GM12875 (cell line): ENCODE data around the gene KRTAP4-3.

ENCODE experiments used
- H3K4me3 ChIP-seq: one replicate; pipeline ENCODE4 v1.5.1; 2011; ENCODE audit warnings: low read depth, low read length, control low read depth
- TF ChIP-seq, protein P1 (sequence below): IDR thresholded peaks from 2 replicates; pipeline ENCODE4 v1.5.1; 2011; ENCODE audit warnings: low read depth, mild to moderate bottlenecking, control low read depth, inconsistent platforms, low read length, moderate library complexity, borderline replicate concordance; ENCODE audit not compliant: insufficient read depth

Gene KRTAP4-3

DNA sequence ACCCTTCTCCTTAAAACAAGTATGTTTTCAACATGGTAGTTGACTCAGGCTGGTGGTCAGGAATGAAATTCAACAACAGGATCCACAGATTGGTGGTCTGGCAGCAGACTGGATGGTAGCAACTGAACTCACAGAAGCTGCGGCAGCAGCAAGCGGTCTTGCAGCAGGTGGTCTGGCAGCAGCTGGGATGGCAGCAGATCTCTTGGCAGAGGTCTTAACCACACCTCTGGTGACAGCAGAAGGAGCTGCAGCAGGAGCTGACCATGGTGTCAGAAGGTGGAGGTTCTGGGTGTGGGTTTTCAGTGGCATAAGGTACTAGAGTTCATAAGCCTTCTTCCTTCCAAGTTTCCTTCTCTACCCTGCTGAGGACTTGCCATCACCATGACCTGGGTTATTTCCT, 18.9 kb upstream of the KRTAP4-3 start:
- TF ChIP-seq, protein P1, sequence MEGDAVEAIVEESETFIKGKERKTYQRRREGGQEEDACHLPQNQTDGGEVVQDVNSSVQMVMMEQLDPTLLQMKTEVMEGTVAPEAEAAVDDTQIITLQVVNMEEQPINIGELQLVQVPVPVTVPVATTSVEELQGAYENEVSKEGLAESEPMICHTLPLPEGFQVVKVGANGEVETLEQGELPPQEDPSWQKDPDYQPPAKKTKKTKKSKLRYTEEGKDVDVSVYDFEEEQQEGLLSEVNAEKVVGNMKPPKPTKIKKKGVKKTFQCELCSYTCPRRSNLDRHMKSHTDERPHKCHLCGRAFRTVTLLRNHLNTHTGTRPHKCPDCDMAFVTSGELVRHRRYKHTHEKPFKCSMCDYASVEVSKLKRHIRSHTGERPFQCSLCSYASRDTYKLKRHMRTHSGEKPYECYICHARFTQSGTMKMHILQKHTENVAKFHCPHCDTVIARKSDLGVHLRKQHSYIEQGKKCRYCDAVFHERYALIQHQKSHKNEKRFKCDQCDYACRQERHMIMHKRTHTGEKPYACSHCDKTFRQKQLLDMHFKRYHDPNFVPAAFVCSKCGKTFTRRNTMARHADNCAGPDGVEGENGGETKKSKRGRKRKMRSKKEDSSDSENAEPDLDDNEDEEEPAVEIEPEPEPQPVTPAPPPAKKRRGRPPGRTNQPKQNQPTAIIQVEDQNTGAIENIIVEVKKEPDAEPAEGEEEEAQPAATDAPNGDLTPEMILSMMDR: no peak
- H3K4me3 ChIP-seq: no peak overlapping the region

DNA sequence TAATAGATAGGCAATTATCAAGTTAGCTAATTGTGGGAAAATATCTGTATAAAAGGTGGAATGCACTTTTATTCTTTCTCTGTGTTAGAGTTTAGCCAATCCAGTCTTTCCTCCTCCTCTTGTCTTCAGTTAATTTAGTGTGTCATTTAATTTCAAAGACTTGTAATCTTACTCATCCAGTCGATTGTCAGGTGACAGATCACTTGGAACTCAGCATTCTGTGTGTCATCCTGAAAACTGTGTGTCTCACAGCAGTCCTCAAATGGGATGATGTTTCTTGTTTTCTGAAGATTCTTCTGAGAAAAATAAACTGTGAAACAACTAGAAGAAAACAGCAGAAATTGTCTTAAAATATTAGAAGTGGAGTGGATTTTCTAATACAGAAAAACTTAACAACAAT, 17.0 kb upstream of the KRTAP4-3 start:
- H3K4me3 ChIP-seq: no peak overlapping the region
- TF ChIP-seq, protein P1: no peak

DNA sequence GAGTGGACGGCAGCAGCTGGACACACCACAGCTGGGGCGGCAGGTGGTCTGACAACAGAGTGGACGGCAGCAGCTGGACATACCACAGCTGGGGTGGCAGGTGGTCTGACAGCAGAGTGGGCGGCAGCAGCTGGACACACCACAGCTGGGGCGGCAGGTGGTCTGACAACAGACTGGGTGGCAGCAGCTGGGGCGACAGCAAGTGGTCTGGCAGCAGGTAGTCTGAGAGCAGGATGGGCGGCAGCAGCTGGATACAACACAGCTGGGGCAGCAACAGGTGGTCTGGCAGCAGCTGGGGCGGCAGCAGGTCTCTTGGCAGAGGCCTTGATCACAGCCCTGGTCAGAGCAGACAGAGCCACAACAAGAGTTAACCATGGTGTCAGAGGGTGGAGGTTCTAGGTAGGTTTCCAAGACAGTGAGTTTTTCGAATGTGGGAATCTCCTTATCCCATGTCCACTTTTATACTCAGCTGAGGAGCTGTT, 16.5 kb upstream of the KRTAP4-3 start, which contains the start of gene KRTAP4-1:
TSS of gene KRTAP4-1 (minus strand) at position 432 of the 482 bp plus-strand sequence. CDS start at position 375, 57 bp downstream.
- H3K4me3 ChIP-seq: no peak within 1 kb of the TSS
- TF ChIP-seq, protein P1: no peak

DNA sequence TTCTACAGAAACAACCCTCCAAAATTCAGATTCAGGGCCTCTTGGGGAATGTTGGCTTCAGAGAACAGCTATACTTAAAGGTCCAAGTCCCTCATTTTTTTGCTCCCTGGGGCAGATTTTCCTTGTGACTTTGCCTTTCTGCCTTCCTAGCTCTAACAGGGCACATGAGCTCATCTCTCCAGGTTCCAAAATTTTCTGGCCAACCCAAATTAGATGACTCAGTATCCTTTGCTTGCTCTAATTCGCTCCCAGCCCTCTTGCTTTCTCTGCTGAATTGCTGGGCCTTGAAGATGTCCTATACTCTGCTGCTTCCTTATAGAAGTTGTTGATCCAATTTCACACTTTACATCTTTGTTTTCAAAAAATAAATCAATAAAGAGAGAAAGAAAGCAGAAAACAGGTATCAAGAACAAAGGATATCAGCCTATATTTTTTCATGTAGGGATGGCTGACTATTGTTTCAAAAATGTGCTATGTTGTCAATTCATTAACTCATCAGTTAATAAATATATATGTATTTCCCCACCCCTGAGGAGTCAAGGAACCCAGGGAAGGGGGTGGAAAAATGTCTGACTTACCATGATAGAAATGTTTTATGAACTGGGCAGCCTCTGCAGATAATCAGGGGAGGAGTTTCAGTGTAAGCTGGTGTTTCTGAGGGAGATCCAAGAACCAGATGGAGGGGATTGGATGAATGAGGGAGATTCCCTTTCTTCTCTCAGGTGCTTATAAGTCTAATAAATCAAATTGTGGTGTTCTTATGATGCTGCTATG, 11.0 kb upstream of the KRTAP4-3 start:
- TF ChIP-seq, protein P1: no peak
- no peak overlapping the region for H3K4me3 ChIP-seq

DNA sequence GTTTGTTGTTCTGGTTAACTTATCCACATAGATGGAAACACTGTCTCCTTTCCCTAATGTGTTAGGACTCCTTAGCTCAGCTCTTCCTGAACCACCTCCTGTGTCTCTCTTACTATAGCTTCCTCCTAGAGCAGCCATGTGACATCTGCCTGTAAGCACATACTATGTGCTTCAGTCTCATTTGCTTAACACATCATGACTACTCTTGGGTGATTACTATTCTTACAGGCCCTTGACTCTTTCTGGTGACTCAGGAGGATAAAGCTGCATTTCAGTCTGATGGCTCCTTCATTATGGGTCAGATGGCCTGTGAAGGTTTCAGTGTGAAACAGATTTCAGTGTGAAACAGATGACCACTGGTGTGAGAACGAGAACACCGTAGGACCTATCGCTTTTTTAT, 10.3 kb upstream of the KRTAP4-3 start:
- TF ChIP-seq, protein P1: no peak
- no peak overlapping the region for H3K4me3 ChIP-seq

DNA sequence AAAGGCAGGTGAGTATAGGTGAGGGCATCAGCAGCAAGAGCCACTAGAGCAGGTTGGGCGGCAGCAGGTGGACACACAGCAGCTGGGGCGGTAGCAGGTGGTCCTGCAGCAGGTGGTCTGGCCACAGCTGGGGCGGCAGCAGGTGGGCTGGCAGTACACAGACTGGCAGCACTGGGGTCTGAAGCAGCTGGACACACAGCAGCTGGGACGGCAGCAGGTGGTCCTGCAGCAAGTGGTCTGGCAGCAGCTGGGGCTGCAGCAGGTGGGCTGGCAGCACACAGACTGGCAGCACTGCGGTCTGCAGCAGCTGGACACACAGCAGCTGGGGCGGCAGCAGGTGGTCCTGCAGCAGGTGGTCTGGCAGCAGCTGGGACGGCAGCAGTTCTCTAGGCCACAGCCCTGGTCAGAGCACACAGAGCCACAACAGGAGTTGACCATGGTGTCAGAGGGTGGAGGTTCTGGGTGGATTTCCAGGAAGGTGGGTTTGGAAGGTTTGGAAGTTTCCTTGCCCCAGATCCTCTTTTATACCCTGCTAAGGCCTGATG, 9.8 kb upstream of the KRTAP4-3 start, which contains the start of gene KRTAP4-2:
TSS of gene KRTAP4-2 (minus strand) at position 495 of the 545 bp plus-strand sequence. CDS start at position 438, 57 bp downstream.
- TF ChIP-seq, protein P1: no peak
- H3K4me3 ChIP-seq: no peak within 1 kb of the TSS
